Measurements from ENCODE around the gene OR1E2.

DNA sequence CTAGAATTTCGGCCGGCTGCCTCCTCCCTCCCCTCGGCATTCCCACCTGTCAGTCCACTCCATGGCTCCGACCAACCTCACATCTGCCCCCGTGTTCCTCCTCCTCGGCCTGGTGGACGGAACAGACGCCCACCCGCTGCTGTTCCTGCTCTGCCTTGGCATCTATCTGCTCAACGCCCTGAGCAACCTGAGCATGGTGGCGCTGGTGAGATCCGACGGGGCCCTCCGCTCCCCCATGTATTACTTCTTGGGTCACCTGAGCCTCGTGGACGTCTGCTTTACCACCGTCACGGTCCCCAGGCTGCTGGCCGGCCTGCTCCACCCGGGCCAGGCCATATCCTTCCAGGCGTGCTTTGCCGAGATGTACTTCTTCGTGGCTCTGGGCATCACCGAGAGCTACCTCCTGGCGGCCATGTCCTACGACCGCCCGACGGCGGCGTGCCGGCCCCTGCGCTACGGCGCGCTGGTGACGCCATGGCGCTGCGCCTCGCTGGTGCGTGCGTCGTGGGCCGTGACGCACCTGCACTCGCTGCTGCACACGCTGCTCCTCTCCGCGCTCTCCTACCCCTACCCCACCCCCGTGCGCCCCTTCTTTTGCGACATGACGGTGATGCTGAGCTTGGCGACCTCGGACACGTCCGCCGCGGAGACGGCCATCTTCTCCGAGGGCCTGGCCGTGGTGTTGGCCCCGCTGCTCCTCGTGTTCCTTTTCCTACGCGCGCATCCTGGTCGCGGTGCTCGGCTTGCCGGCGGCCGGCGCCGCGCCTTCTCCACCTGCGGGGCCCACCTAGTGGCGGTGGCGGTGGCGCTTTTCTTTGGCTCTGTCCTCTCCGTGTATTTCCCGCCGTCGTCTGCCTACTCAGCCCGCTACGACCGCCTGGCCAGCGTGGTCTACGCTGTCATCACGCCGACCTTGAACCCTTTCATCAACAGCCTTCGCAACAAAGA lies 47.5 kb downstream of the OR1E2 start, which contains the start of gene OR3A2:
- no peak for TF ChIP-seq TAF1 (IDR thresholded peaks at IDR 0.05; ENCODE audit: borderline replicate concordance, insufficient read depth, low read length)
- no peak for TF ChIP-seq SIN3A (IDR thresholded peaks at IDR 0.05; ENCODE audit: borderline replicate concordance, insufficient read depth, low read length)
- TF ChIP-seq POLR2AphosphoS5 (IDR thresholded peaks at IDR 0.05; ENCODE audit: low read depth, low read length): no peak
- TF ChIP-seq, protein P1, sequence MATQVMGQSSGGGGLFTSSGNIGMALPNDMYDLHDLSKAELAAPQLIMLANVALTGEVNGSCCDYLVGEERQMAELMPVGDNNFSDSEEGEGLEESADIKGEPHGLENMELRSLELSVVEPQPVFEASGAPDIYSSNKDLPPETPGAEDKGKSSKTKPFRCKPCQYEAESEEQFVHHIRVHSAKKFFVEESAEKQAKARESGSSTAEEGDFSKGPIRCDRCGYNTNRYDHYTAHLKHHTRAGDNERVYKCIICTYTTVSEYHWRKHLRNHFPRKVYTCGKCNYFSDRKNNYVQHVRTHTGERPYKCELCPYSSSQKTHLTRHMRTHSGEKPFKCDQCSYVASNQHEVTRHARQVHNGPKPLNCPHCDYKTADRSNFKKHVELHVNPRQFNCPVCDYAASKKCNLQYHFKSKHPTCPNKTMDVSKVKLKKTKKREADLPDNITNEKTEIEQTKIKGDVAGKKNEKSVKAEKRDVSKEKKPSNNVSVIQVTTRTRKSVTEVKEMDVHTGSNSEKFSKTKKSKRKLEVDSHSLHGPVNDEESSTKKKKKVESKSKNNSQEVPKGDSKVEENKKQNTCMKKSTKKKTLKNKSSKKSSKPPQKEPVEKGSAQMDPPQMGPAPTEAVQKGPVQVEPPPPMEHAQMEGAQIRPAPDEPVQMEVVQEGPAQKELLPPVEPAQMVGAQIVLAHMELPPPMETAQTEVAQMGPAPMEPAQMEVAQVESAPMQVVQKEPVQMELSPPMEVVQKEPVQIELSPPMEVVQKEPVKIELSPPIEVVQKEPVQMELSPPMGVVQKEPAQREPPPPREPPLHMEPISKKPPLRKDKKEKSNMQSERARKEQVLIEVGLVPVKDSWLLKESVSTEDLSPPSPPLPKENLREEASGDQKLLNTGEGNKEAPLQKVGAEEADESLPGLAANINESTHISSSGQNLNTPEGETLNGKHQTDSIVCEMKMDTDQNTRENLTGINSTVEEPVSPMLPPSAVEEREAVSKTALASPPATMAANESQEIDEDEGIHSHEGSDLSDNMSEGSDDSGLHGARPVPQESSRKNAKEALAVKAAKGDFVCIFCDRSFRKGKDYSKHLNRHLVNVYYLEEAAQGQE (IDR thresholded peaks at IDR 0.05; ENCODE audit: insufficient read depth in 1 of 2, low read depth in 2 of 2, low read length in 2 of 2): no peak
- TF ChIP-seq FOXP2 (optimal IDR thresholded peaks at IDR 0.05; ENCODE audit: borderline replicate concordance, extremely low read depth, extremely low read length, insufficient read depth): no peak

All from PFSK-1 (cell line).